ENCODE data around the gene SLC22A3.

GRCh38 chr6:160427312-160428068, 79.3 kb downstream of the SLC22A3 start:
- TF ChIP-seq, protein P1, sequence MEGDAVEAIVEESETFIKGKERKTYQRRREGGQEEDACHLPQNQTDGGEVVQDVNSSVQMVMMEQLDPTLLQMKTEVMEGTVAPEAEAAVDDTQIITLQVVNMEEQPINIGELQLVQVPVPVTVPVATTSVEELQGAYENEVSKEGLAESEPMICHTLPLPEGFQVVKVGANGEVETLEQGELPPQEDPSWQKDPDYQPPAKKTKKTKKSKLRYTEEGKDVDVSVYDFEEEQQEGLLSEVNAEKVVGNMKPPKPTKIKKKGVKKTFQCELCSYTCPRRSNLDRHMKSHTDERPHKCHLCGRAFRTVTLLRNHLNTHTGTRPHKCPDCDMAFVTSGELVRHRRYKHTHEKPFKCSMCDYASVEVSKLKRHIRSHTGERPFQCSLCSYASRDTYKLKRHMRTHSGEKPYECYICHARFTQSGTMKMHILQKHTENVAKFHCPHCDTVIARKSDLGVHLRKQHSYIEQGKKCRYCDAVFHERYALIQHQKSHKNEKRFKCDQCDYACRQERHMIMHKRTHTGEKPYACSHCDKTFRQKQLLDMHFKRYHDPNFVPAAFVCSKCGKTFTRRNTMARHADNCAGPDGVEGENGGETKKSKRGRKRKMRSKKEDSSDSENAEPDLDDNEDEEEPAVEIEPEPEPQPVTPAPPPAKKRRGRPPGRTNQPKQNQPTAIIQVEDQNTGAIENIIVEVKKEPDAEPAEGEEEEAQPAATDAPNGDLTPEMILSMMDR (IDR thresholded peaks at IDR 0.05), result no peak
- no peak for TF ChIP-seq POLR2A (IDR thresholded peaks at IDR 0.05)

Data from uterus (tissue), 2 donors.